NCI-H2029 treated with DMSO at 0.1 percent for 48 hours (cell line): ENCODE data around the gene PHLDB3.

ENCODE experiments used
- DNase-seq: peaks from one replicate; lab custom pipeline; 2025; lab: John Stamatoyannopoulos, UW

Gene PHLDB3

DNA sequence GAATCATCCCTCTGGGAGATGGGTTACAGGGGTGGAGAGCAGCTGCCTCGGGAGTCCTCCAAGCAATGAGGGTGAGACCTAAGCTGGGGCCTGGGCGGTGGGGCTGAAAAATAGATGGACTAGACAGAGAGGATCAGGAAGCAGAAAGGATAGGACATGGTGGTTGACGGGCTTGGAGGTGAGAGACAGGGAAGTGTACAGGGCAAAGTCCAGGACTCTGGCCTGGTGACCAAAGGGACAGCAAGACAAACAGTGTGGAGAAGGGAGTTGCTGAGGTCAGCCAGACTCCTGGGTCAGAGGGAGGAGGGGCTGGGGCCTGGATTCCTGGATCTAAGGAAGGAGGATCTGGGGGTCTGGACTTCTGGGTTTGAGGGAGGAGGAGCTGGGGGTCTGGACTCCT is 5.5 kb downstream of the PHLDB3 start:
- no peak for DNase-seq

DNA sequence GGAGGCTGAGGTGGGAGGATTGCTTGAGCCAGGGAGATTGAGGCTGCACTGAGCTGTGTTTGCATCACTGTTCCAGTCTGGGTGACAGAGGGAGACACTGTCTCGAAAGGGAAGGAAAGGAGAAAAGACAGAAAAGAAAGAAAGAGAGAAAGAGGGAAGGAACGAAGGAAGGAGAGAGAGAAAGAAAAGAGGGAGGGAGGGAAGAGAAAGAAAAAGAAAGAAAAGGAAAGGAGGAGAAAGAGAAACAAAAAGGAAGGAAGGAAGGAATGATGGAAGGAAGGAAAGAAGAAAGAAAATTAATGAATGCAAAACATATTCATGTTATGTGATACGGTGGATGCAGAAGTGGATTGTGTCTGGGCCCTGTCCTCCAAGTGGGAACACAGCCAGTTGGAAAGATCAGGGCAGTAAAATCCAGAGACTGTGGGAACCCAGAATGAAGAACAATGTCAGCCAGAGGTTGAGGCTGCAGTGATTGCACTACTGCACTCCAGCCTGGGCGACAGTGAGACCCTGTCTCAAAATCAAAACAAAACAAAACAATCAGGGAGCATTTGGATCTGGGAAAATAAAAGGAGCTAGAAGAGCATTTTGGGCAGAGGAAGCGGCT is 6.2 kb downstream of the PHLDB3 start:
- no peak for DNase-seq

DNA sequence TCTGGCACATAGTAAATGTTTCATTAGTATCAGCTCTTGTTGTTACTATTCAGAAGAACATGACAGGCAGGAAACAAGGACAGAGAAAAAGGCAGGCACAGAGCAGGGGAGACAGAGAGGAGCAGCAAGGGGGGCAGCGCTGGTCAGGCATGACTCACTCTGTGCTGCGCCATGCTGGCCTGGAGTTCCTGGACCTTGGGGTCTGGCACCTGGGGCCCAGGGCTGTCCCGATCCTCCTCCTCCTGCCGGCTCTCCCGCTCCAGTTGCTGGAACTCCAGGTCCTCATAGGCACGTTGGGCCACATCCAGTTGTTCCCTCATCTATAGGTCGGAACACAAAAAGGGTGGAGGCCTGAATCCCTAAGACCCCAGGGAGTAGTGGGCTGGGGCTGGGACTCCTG is 7.6 kb downstream of the PHLDB3 start:
- DNase-seq = no peak

DNA sequence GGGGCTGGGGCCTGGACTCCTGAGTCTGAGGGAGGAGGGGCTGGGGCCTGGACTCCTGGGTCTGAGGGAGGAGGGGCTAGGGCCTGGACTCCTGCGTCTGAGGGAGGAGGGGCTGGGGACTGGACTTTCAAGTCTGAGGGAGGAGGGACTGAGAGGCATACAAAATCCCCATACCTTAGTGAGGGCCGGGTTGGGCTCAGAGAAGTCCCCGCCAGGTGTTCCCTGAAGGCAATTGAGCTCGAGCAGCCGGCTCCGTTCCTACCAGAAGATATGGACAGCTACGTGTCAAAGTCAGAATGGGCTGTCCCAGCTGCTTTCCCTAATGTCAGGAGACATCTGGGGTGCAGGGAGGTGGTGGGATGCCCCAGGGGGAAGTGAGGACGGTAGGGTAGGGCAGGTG is 9.5 kb downstream of the PHLDB3 start:
- DNase-seq = no peak

DNA sequence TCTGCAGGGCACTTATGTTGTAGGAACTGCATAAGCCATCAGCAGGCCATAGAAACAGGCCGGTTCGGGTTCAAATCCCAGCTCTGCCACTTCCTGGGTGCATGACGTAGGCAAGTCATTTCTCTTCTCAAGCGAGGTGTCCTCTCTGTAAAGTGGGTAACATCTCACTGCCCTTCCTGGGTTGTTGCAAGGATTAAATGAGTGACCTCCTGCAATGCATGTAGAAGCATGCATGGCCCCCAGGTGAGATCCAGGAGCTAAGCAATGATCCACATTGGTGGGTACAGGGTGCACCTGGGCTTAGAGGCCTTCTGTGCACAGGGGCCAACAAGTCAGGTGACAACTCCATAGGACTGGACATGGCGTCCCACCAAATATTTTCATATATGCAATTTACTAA is 13.8 kb downstream of the PHLDB3 start:
- no peak for DNase-seq

DNA sequence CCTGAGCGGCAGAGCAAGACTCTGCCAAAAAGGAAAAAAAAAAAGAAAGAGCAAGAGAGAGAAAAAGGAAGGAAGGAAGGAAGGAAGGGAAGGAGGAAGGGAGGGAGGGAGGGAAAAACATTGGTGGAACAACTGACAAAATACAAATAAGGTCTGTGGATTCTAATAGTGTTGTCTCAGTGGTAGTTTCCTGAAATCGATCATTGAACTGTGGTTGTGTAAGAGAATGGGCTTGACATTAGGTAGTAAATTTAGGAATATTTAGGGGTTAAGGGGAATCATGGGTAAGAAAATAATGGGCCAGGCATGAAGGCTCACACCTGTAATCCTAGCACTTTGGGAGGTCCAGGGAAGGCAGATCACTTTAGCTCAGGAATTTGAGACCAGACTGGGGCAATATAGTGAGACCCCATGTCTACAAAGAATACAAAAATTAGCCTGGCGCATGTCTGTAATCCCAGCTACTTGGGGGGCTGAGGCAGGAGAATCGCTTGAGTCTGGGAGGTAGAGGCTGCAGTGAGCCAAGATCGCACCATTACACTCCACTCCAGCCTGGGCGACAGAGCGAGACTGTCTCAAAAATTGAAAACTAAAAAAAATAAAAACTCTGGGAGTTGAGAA is 14.5 kb downstream of the PHLDB3 start:
- DNase-seq = no peak

DNA sequence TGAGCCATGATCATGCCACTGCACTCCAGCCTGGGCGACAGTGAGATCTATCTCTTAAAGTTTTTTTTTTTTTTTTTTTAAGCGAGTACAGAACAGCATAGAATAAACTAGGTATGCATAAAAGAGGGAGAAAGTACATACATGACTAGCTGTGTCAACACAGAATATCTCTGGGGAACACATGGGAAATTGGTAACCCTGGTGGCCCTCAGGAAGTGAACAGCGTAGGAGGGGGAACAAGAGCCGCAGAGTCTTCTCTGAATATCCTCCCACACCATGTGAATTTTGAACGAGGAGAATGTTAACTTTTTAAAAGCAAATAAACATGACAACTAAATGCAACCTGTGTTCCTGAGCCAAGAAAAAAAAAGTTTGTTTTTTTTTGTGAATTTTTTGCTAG is 15.2 kb downstream of the PHLDB3 start:
- DNase-seq = no peak

DNA sequence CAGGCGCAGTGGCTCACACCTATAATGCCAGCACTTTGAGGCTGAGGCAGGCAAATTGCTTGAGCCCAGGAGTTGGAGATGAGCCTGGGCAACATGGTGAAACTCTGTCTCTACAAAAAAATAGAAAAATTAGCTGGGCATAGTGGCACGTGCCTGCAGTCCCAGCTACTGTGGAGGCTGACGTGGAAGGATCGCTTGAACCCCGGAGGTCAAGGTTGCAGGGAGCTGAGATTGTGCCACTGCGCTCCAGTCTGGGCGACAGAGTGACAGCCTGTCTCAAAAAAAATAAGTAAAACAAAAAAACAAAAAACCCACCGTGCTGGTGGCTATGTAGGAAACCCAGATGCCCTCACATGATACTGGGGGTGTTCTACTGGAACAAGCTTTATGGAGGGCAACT is 16.4 kb downstream of the PHLDB3 start:
- no peak for DNase-seq

DNA sequence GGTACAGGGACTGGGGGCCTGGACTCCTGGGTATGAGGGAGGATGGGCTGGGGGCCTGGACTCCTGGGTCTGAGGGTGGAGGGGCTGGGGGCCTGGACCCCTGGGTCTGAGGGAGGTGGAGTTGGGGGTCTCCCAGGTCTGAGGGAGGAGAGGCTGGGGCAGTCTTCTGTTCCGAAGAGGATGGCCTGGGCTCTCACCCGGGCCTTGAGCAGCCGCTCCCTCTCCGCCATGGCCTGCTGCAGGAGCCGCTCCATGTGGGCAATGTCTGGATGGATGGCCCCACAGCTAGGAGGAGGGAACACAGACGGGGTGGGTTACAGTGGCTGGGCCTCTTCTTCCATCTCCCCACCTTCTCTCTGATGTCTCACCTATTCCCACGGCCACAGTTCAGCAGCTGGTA is 18.1 kb downstream of the PHLDB3 start:
- DNase-seq = no peak

DNA sequence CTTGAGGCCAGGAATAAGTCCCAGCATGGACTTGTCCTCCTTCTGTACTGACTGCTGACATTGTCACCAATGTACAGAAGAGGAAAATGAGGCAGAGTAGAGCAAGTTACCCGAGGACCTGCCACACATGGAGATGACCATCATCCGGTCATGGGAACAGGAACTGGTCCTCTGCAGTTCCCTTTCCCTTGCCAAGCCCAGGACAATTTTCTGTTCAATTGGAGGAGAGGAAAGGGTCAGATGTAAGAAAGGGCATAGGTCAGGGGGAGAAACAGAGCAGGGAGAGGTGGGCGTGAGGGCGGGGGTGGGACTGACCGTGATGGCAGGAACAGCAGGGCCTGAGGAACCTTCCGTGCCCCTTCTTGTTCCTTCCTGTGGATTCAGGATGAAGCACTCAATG is 18.6 kb downstream of the PHLDB3 start:
- no peak for DNase-seq

DNA sequence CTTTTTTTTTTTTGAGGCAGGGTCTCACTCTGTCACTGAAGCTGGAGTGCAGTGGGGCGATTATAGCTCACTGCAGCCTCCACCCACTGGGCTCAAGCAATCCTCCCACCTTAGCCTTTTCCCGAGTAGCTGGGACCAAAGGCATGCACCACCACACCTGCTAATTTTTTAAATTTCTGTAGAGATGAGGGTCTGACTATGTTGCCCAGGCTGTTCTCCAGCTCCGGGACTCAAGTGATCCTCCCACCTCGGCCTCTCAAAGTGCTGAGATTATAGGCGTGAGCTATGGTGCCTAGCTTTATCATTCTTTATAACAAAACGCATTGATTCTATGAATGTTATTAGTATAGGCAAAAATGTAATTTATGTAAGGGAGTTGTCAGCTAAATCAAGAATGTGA is 21.3 kb downstream of the PHLDB3 start:
- DNase-seq = no peak

DNA sequence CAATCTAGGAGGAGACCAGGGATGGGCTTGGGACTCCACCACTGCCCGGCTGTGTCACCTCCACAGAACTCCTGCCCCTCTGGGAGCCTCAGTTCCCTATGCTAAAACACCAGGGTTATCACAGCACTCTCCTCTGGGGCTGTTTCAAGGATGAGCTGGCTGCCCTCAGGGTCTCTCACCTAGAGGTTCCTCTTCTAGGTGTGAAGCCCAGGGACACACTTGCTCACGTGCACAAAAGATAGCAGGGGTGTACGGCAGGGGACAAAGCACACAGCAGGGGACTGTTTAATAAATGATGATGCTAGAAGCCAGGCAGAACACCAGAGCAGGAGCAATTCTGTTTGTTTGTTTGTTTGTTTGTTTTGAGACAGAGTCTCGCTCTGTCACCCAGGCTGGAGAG is 22.4 kb downstream of the PHLDB3 start:
- no peak for DNase-seq

DNA sequence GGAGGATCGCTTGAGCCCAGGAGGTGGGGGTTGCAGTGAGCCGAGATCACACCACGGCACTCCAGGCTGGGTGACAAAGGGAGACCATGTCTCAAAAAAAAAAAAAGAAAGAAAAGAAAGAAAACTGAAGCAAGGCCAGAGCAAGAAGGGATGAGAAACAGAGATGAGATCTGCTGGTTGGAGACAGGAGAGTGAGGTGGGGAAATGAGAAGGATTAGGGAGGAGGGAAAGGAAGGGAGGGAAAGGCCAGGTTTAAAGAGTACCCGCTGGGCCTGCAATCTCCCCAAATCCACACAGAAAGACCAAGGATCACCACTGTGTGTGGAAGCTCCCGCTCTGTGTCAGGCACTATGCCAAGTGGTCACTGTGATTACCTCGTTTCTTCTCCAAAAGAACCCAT is 22.8 kb downstream of the PHLDB3 start:
- DNase-seq = no peak

DNA sequence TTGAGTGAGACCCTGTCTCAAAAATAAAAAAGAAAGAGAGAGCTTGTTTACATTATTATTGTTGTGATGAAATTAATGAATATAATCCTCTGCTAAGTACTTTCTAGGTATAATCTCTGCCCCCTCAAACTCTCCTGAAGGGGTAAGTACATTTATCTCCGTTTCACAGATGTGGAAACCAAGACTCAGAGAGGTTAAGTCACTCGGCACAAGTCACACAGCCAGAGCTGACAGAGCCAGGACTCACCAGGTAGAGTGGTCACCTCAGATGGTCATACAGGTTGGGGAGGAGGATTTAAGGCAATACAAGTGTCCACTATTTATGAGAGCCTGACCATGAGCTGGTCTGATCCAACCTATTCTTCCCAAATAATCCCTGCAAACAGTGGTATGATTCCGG is 24.0 kb downstream of the PHLDB3 start:
- no peak for DNase-seq

DNA sequence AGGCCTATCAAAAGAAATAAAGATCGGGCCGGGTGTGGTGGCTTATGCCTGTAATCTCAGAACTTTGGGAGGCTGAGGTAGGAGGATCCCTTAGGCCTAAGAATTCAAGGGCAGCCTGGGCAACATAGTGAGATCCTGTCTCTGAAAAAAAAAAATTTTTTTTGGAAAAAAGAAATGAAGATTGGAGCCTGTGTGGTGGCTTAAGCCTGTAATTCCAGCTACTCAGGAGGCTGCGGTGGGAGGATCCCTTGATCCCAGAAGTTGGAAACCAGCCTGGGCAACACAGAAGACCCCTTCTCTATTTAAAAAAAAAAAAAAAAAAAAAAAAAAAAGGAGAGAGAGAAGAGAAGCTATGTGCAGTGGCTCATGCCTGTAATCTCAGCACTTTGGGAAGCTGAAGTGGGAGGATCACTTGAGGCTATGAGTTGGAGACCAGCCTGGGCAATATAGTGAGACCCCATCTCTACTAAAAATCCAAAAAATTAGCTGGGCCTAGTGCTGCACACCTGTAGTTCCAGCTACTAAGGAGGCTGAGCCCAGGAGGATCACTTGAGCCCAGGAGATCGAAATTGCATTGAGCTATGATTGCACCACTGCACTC is 24.5 kb downstream of the PHLDB3 start:
- DNase-seq = no peak

DNA sequence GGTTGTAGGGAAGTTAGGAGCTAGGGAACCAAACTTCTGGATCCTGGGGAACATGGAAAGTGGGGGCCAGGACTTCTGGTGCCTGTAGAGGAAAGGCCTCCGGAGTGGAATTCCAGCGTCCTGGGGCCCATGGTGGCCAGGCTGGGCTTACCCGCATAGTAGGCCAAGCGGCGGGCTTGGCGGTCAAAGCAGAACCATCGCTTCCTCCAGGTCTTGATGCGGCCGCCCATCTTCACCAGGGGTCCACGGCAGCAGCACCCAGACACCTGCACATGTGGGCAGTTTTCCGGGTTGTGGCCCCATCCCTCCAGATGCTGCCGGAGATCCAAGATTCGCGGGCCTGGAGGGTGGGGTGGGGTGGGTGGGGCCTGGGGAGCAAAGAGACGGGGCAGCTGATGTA is 25.3 kb downstream of the PHLDB3 start:
- DNase-seq = no peak

DNA sequence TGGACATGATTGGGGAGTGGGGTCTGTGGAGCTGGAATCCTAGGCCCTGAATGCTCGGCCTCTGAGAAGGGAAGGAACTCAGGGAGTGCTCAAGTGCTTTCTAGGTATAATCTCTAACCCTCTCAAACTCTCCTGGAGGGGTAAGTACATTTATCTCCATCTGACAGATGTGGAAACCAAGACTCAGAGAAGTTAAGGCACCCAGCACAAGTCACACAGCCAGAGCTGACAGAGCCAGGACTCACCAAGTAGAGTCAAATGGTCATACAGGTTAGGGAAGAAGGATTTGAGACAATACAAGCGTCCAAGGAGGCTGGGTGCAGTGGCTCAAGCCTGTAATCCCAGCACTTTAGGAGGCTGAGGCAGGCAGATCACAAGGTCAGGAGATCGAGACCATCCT is 26.2 kb downstream of the PHLDB3 start:
- DNase-seq = no peak

DNA sequence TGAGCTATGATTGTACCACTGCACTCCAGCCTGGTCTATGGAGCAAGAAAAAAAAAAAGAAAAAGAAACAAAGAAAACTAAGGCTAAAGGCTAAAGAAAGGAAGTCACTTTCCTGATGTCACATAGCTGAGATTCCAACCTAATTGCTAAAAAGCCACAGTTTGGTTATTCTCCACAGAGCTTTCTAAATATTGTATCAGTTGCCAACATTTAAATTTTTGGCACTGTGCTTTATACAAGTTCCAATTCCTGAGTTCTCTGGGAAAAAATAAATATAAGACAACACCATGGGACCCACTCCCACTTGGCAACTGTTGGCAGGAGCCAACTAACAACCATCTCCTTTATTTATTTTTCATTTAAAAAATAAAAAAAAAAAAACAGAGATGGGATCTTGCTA is 27.9 kb downstream of the PHLDB3 start:
- DNase-seq = no peak

DNA sequence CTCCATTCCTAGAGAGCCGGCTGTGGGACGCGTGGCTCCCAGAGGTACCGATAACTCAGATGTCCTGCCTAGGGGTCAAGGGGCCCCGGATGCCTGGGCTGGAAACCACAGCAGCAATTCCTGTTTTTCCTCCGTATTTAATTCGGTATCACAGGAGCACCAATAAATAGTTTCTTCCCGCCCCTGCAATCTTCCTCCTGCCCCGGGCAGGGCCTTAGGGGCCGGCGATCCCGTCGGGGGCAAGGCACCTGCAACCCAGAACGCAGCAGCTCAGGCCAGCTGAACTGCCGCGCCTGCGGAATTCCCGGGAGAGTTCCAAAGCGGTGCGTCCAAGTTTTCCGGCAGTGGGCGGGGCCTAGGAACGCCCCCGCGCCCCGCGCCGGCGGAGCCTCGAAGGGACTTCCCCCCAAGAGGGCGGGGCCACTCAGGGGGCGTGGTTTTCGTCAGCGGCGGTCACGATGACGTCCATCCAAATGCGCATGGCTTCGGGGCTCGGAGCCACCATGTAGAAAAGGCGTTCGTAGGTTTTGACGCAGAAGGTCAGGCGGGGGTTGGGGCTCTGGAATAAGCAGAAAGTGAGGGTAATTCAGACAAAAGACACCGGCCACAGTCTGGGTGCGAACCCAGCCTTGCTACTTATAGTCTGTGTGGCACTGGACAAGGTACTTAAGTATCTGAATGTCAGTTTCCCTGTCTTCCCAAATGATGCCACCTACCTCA is 29.4 kb downstream of the PHLDB3 start:
- peak; percentile 64 for DNase-seq

DNA sequence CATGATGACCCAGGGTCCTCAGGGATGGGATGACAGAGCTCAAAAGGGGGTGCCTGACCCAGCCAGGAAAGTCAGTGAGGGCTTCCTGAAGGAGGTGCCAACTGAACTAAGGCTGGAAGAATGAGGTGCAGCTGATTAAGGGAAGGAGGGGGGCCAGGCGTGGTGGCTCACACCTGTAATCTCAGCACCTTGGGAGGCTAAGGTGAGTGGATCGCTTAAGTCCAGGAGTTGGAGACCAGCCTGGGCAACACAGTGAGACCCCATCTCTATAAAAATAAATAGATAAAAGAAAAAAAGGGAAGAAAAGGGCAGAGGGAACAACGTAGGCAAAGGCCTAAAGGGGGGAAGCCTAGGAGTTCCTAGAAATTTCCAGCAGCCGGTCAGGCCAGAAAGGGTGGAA is 30.1 kb downstream of the PHLDB3 start:
- no peak for DNase-seq

DNA sequence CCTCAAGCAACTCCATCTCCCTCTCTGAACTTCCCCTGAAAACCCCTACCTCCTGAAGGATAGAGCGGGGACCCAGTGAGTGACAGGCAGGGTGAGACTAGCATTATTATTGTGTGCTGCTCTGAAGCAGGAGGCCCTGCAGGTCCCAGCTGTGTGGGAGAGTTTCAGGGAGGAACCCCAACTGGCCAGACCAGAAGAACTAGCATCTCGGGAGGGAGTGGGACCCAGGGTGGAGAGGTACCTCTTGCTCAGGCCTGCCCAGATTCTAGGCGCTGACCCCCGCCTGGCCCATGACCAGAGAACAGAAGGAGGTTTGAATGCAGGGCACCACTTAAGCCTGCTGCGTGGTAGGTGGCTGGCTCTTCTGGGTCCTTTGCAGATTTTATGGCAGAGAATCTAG is 33.5 kb downstream of the PHLDB3 start:
- no peak for DNase-seq

DNA sequence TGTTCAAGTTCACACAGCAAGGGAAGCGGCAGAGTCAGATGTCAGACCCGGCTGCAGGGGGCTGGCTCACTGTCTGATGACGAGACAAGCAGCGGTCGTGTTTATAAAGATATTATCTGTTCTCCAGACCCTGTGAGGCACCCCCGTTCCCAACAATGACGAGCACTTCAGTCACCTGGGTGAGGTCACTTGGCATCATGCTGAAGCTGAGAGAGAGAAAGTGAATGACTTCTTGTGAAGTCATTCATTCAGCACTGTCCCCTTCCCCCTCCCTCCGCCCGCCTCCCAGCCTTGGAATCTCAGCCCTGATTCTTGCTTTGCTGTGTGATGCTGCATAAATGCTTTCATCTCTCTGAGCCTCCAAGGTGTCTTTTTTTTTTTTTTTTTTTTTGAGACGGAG is 34.3 kb downstream of the PHLDB3 start:
- no peak for DNase-seq

DNA sequence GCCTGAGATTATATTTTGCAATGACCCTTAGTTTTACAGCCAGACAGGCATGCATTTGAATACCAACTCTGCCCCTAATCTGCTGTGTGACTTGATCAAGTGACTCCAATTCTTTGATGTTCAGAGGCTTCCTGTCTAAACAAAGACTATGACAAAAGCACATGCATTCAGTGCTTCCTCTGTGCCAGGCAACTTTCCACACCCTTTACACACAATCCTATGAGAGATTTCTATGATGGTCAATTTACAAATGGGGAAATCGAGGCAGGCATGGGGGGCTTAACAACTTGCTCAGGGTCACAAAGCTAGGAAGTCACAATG is 35.4 kb downstream of the PHLDB3 start:
- no peak for DNase-seq
